Activated T-helper 1 cell treated with anti-CD3 and anti-CD28 coated beads, Interleukin-2, amount 50 U/mL, for 16 hours (primary cell): ENCODE results near the gene CSNK1A1.
"Not testable (repeated sequence)": the region's sequence is repeated elsewhere in the genome, so short reads cannot be mapped to it uniquely, and the experiment has no call there.

ENCODE experiments used
- DNase-seq, 2 donors: peaks; one replicate each; pipeline ENCODE4 v3.0.0-alpha.2; 2020; ENCODE audit warnings: low read depth in 1 of 2, low spot score in 1 of 2

The CSNK1A1 gene

GRCh38 chr5:149492781-149493180 lies 58.5 kb downstream of the CSNK1A1 start:
- DNase-seq = no peak

- DNase-seq = no peak
Observed at GRCh38 chr5:149490599-149491485, 60.4 kb downstream of the CSNK1A1 start.

- DNase-seq = no peak
Observed at GRCh38 chr5:149489605-149490037, 61.6 kb downstream of the CSNK1A1 start.

- DNase-seq = no peak
Observed at GRCh38 chr5:149488645-149489306, 62.5 kb downstream of the CSNK1A1 start.

GRCh38 chr5:149487672-149488071 lies 63.6 kb downstream of the CSNK1A1 start:
- DNase-seq = no peak

- DNase-seq = no peak
Observed at GRCh38 chr5:149486726-149487635, 64.3 kb downstream of the CSNK1A1 start.

GRCh38 chr5:149485655-149486615 lies 65.3 kb downstream of the CSNK1A1 start:
- DNase-seq = no peak

GRCh38 chr5:149481485-149481884 lies 69.8 kb downstream of the CSNK1A1 start:
- DNase-seq = no peak

GRCh38 chr5:149478761-149479160 lies 72.5 kb downstream of the CSNK1A1 start:
- no peak for DNase-seq

- DNase-seq = no peak
Observed at GRCh38 chr5:149475777-149476176, 75.5 kb downstream of the CSNK1A1 start.

GRCh38 chr5:149474198-149474597 lies 77.0 kb downstream of the CSNK1A1 start:
- no peak for DNase-seq

- DNase-seq = no peak
Observed at GRCh38 chr5:149473441-149473840, 77.8 kb downstream of the CSNK1A1 start.

- DNase-seq = no peak
Observed at GRCh38 chr5:149472399-149472798, 78.8 kb downstream of the CSNK1A1 start.

GRCh38 chr5:149471406-149472183 lies 79.6 kb downstream of the CSNK1A1 start:
- DNase-seq = no peak

GRCh38 chr5:149470942-149471341 lies 80.3 kb downstream of the CSNK1A1 start:
- DNase-seq = no peak

GRCh38 chr5:149466457-149466972 lies 84.7 kb downstream of the CSNK1A1 start:
- DNase-seq = no peak

- DNase-seq = no peak
Observed at GRCh38 chr5:149464796-149465489, 86.3 kb downstream of the CSNK1A1 start.

GRCh38 chr5:149461907-149462306 lies 89.3 kb downstream of the CSNK1A1 start:
- not testable (repeated sequence) for DNase-seq

- no peak for DNase-seq
Observed at GRCh38 chr5:149459891-149460290, 91.3 kb downstream of the CSNK1A1 start.
